H9 (cell line): ENCODE data around the gene CRIP2. TPM values are rescaled to one million over a fixed set of nuclear protein-coding genes. Genes with fewer than 3 reads are reported as not detected.

Experiments used
- DNase-seq: peaks from one replicate; pipeline ENCODE4 v3.0.0-alpha.2; 2017
- H2AFZ ChIP-seq: one replicate; pipeline ENCODE4 v1.6.1; 2013; ENCODE audit warnings: mild to moderate bottlenecking, low read length, control low read depth, moderate library complexity
- H2AK5ac ChIP-seq: 2 replicates; pipeline ENCODE4 v1.6.1; 2013; ENCODE audit warnings: low read length, control low read depth, mixed read lengths; ENCODE audit not compliant: insufficient read length
- H2BK120ac ChIP-seq: one replicate; pipeline ENCODE4 v1.6.1; 2013; ENCODE audit warnings: low read depth, mild to moderate bottlenecking, low read length, control low read depth, inconsistent platforms; ENCODE audit not compliant: poor library complexity, severe bottlenecking
- H2BK12ac ChIP-seq: 2 replicates; pipeline ENCODE4 v1.6.1; 2013; ENCODE audit warnings: low read length, control low read depth, mixed read lengths, low read depth; ENCODE audit not compliant: insufficient read length
- H2BK15ac ChIP-seq: 2 replicates; pipeline ENCODE4 v1.6.1; 2013; ENCODE audit warnings: low read depth, low read length, control low read depth
- H2BK20ac ChIP-seq: one replicate; pipeline ENCODE4 v1.6.1; 2013; ENCODE audit warnings: low read depth, mild to moderate bottlenecking, low read length, control low read depth, inconsistent platforms; ENCODE audit not compliant: poor library complexity, severe bottlenecking
- H2BK5ac ChIP-seq: 2 replicates; pipeline ENCODE4 v1.6.1; 2013; ENCODE audit warnings: low read length, control low read depth, mixed read lengths; ENCODE audit not compliant: insufficient read length
- H3K14ac ChIP-seq: 2 replicates; pipeline ENCODE4 v1.6.1; 2013; ENCODE audit warnings: low read length, control low read depth; ENCODE audit not compliant: insufficient read depth
- H3K18ac ChIP-seq: 2 replicates; pipeline ENCODE4 v1.6.1; 2013; ENCODE audit warnings: low read depth, mild to moderate bottlenecking, mixed read lengths, low read length, control low read depth; ENCODE audit not compliant: insufficient read length
- H3K23ac ChIP-seq: 2 replicates; pipeline ENCODE4 v1.6.1; 2013; ENCODE audit warnings: low read length, control low read depth, mixed read lengths, low read depth; ENCODE audit not compliant: insufficient read length
- H3K23me2 ChIP-seq: 2 replicates; pipeline ENCODE4 v1.6.1; 2013; ENCODE audit warnings: low read depth, mild to moderate bottlenecking, mixed read lengths, low read length, control low read depth; ENCODE audit not compliant: insufficient read length, poor library complexity, severe bottlenecking
- H3K27ac ChIP-seq: 2 replicates; pipeline ENCODE4 v1.5.1; 2013; ENCODE audit warnings: low read length, control low read depth, mixed read lengths, low read depth; ENCODE audit not compliant: insufficient read length
- H3K27me3 ChIP-seq: 2 replicates; pipeline ENCODE4 v1.6.1; 2013; ENCODE audit warnings: low read length, control low read depth, inconsistent platforms; ENCODE audit not compliant: insufficient read depth
- H3K4ac ChIP-seq: 2 replicates; pipeline ENCODE4 v1.6.1; 2013; ENCODE audit warnings: low read depth, mild to moderate bottlenecking, control low read depth, inconsistent platforms, low read length, moderate library complexity
- H3K4me1 ChIP-seq: 2 replicates; pipeline ENCODE4 v1.6.1; 2013; ENCODE audit warnings: low read length, control low read depth, inconsistent platforms; ENCODE audit not compliant: insufficient read depth
- H3K4me2 ChIP-seq: 2 replicates; pipeline ENCODE4 v1.6.1; 2013; ENCODE audit warnings: low read length, control low read depth, mixed read lengths; ENCODE audit not compliant: insufficient read length, insufficient read depth
- H3K56ac ChIP-seq: 2 replicates; pipeline ENCODE4 v1.6.1; 2013; ENCODE audit warnings: low read depth, mild to moderate bottlenecking, mixed read lengths, low read length, control low read depth; ENCODE audit not compliant: insufficient read length
- H3K79me1 ChIP-seq: 2 replicates; pipeline ENCODE4 v1.6.1; 2013; ENCODE audit warnings: low read depth, mild to moderate bottlenecking, moderate library complexity, low read length, control low read depth, inconsistent platforms; ENCODE audit not compliant: insufficient read depth, poor library complexity, severe bottlenecking
- H3K79me2 ChIP-seq: 2 replicates; pipeline ENCODE4 v1.6.1; 2013; ENCODE audit warnings: low read length, control low read depth, inconsistent platforms; ENCODE audit not compliant: insufficient read depth
- H3K9ac ChIP-seq: 2 replicates; pipeline ENCODE4 v1.6.1; 2013; ENCODE audit warnings: low read length, control low read depth, mixed read lengths; ENCODE audit not compliant: insufficient read length; ENCODE audit errors: extremely low read depth
- H3K9me3 ChIP-seq: one replicate; pipeline ENCODE4 v1.6.1; 2013; ENCODE audit warnings: low read depth, low read length, inconsistent platforms; ENCODE audit not compliant: control insufficient read depth
- H3T11ph ChIP-seq: one replicate; pipeline ENCODE4 v1.6.1; 2013; ENCODE audit warnings: mild to moderate bottlenecking, low read length, control low read depth, inconsistent platforms
- H4K20me1 ChIP-seq: one replicate; pipeline ENCODE4 v1.6.1; 2013; ENCODE audit not compliant: control insufficient read depth, insufficient read length, insufficient read depth
- H4K5ac ChIP-seq: 2 replicates; pipeline ENCODE4 v1.6.1; 2013; ENCODE audit warnings: low read depth, mild to moderate bottlenecking, mixed read lengths, low read length, control low read depth; ENCODE audit not compliant: insufficient read length
- H4K8ac ChIP-seq: replicated peaks from 2 replicates; pipeline ENCODE4 v1.6.1; 2013; ENCODE audit warnings: low read length, control low read depth, mixed read lengths, low read depth; ENCODE audit not compliant: insufficient read length
- H4K91ac ChIP-seq: 2 replicates; pipeline ENCODE4 v1.6.1; 2013; ENCODE audit warnings: low read depth, mild to moderate bottlenecking, moderate library complexity, mixed read lengths, low read length, control low read depth; ENCODE audit not compliant: insufficient read length
- H3K27ac Mint-ChIP-seq, 3 experiments: 2 replicates in 2 of 3; 3 replicates in 1 of 3; pipeline ENCODE4 v1.8.0; 2020 to 2021; ENCODE audit warnings: mixed read lengths in 3 of 3, mild to moderate bottlenecking in 1 of 3, moderate library complexity in 1 of 3
- H3K27me3 Mint-ChIP-seq: 2 replicates; pipeline ENCODE4 v1.8.0; 2021; ENCODE audit warnings: low read depth, mild to moderate bottlenecking, moderate library complexity, mixed read lengths
- H3K36me3 Mint-ChIP-seq, 3 experiments: 2 replicates in 2 of 3; 3 replicates in 1 of 3; pipeline ENCODE4 v1.8.0; 2020 to 2021; ENCODE audit warnings: low read depth in 3 of 3, mixed read lengths in 3 of 3; ENCODE audit not compliant: insufficient read depth in 1 of 3
- H3K4me1 Mint-ChIP-seq, 2 experiments: 2 replicates each; pipeline ENCODE4 v1.8.0; 2020; ENCODE audit warnings: mixed read lengths in 2 of 2
- H3K4me3 Mint-ChIP-seq, 2 experiments: 2 replicates in 1 of 2; 3 replicates in 1 of 2; pipeline ENCODE4 v1.8.0; 2020 to 2021; ENCODE audit warnings: mild to moderate bottlenecking in 2 of 2, mixed read lengths in 2 of 2, moderate library complexity in 1 of 2
- H3K9me3 Mint-ChIP-seq, 2 experiments: 2 replicates in 1 of 2; 3 replicates in 1 of 2; pipeline ENCODE4 v1.8.0; 2020; ENCODE audit warnings: mild to moderate bottlenecking in 2 of 2, mixed read lengths in 2 of 2, moderate library complexity in 1 of 2
- WGBS: extraction: QIAGEN DNeasy Blood & Tissue Kit; methylation state at CpG from one replicate; pipeline ENCODE4 v1.1.7; 2013; ENCODE audit warnings: missing lambda C conversion rate, low lambda C conversion rate, mixed read lengths; ENCODE audit not compliant: insufficient read length; ENCODE audit errors: extremely low coverage; 5-methylcytosine and 5-hydroxymethylcytosine counted together
- total RNA-seq: library from RNA; stranded (reverse); gene quantifications from 2 replicates; pipeline ENCODE4 v1.2.1, GENCODE V29; 2021
- TF ChIP-seq, protein P1 (sequence below): fragments of 200-600 bp; sonication (generic); conservative IDR thresholded peaks from 3 replicates; pipeline ENCODE4 v1.8.0; 2021; ENCODE audit warnings: antibody characterized with exemption, mild to moderate bottlenecking

Gene CRIP2
- total RNA-seq, 1 experiment from 2014 or later = 5.7 TPM

DNA sequence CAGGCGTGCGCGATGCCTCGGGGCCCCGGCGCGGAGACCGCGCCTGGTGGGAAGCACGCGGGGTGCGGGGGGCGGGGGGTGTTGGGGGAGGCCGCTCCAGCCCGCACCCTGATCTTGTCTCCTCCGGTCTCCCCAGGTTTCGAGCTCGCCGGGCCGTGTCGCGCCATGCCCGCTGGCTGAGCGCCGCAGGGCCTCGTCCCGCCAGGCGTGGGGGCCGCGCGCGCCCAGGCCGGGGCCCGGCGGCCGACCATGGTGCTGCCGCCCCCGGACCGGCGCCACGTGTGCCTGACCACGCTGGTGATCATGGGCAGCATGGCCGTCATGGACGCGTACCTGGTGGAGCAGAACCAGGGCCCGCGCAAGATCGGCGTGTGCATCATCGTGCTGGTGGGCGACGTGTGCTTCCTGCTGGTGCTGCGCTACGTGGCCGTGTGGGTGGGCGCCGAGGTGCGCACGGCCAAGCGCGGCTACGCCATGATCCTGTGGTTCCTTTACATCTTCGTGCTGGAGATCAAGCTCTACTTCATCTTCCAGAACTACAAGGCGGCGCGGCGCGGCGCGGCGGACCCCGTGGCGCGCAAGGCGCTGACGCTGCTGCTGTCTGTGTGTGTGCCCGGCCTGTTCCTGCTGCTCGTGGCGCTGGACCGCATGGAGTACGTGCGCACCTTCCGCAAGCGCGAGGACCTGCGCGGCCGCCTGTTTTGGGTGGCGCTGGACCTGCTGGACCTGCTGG is 54.1 kb downstream of the CRIP2 start:
- Histone ChIP-seq H3K9me3 (no peaks in the 10 kb centered on the region), H4K20me1 (no peaks in the 10 kb centered on the region), H2AK5ac (no peak overlapping the region), H3K27ac (no peak overlapping the region), H3K9ac (no peak overlapping the region), H2BK20ac (no peak overlapping the region), H3K23ac (no peak overlapping the region), H3K79me1 (no peaks in the 10 kb centered on the region), H2BK5ac (no peak overlapping the region), H2BK120ac (no peak overlapping the region), H3K18ac (no peak overlapping the region), H3K56ac (no peak overlapping the region), H2BK12ac (no peak overlapping the region), H3K4me1 (no peaks in the 10 kb centered on the region; the same call in 1 of the 2 replicates), H2AFZ (no peak overlapping the region), H3T11ph (no peak overlapping the region), H3K4ac (no peak overlapping the region), H4K91ac (no peak overlapping the region), H2BK15ac (no peak overlapping the region), H4K5ac (no peak overlapping the region), H4K8ac (no peak overlapping the region), H3K14ac (no peak overlapping the region), H3K79me2 (no peaks in the 10 kb centered on the region), H3K4me2 (no peak overlapping the region), H3K23me2 (peaks cover 7% of the 10 kb centered on the region), H3K27me3 (peaks cover 16% of the 10 kb centered on the region; the same call in 1 of the 2 replicates)
- Mint-ChIP-seq H3K27me3 (peaks cover 54% of the 10 kb centered on the region), H3K36me3 (no peaks in the 10 kb centered on the region; a peak in 1 of 7 replicates), H3K4me3 (peak overlapping the region; percentile 26 to 57; a peak in 2 of 5 replicates), H3K9me3 (peaks cover 0 to 28% of the 10 kb centered on the region in 2 experiments; a peak in 2 of 5 replicates), H3K4me1 (no peaks in the 10 kb centered on the region), H3K27ac (no peak overlapping the region)
- TF ChIP-seq, protein P1, sequence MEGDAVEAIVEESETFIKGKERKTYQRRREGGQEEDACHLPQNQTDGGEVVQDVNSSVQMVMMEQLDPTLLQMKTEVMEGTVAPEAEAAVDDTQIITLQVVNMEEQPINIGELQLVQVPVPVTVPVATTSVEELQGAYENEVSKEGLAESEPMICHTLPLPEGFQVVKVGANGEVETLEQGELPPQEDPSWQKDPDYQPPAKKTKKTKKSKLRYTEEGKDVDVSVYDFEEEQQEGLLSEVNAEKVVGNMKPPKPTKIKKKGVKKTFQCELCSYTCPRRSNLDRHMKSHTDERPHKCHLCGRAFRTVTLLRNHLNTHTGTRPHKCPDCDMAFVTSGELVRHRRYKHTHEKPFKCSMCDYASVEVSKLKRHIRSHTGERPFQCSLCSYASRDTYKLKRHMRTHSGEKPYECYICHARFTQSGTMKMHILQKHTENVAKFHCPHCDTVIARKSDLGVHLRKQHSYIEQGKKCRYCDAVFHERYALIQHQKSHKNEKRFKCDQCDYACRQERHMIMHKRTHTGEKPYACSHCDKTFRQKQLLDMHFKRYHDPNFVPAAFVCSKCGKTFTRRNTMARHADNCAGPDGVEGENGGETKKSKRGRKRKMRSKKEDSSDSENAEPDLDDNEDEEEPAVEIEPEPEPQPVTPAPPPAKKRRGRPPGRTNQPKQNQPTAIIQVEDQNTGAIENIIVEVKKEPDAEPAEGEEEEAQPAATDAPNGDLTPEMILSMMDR = peak; percentile 5; the same call in 1 of the 3 replicates
- no CpG with 5 or more reads among the region's 89 CpGs for WGBS
- no peak for DNase-seq
